HepG2 (cell line): Measurements from ENCODE around the gene DOCK9. TPM values are rescaled to one million over a fixed set of nuclear protein-coding genes. Genes with fewer than 3 reads are reported as not detected.

ENCODE experiments used
- ATAC-seq: fragments of 200-7000 bp; cut with Tn5 transposase; 3 replicates; pipeline ENCODE4 v1.9.1; 2020; ENCODE audit warnings: mild to moderate bottlenecking, moderate library complexity
- BruUV-seq: library from RNA; stranded (reverse); fragments of 400-500 nt; replicated peaks from 2 replicates; lab custom pipeline; 2021; lab: Mats Ljungman, UMichigan
- CTCF ChIA-PET: fragments of 300-600 bp; formaldehyde crosslinking; extraction: SDS; loops from one replicate; lab custom pipeline; 2021; ENCODE audit warnings: low total read pairs, inconsistent platforms, low intra/inter-chr PET ratio; lab: Yijun Ruan, JAX
- POLR2A ChIA-PET: fragments of 350-600 bp; sonication (Branson Sonifier 250); formaldehyde crosslinking; loops from one replicate; lab custom pipeline; 2020; ENCODE audit warnings: antibody characterized with exemption, inconsistent platforms; lab: Yijun Ruan, JAX
- DNase-seq: peaks from one replicate; pipeline ENCODE4 v3.0.0-alpha.2; 2015; ENCODE audit warnings: low spot score
- FAIRE-seq: peaks from 3 replicates; lab custom pipeline; 2011; peaks lifted over from hg19 to GRCh38; lab: Jason Lieb, UNC
- H2AFZ ChIP-seq: one replicate; pipeline ENCODE4 v1.6.1; 2011; ENCODE audit warnings: low read length, inconsistent platforms
- H3K27ac ChIP-seq: fragments of 300-600 bp; 3 replicates; pipeline ENCODE4 v1.8.0; 2011; ENCODE audit warnings: mixed run types, mild to moderate bottlenecking, mixed read lengths, low read length, inconsistent platforms; ENCODE audit not compliant: insufficient read depth; ENCODE audit errors: extremely low read length
- H3K27me3 ChIP-seq, 2 experiments: fragments of 200-600 bp in 1 of 2; 2 replicates in 1 of 2; 3 replicates in 1 of 2; pipeline versions ENCODE4 v1.6.0 to v1.8.0; 2011; ENCODE audit warnings: low read length in 2 of 2, mild to moderate bottlenecking in 2 of 2, moderate library complexity in 2 of 2, inconsistent platforms in 1 of 2; ENCODE audit not compliant: insufficient read depth in 2 of 2, control insufficient read depth in 1 of 2
- H3K36me3 ChIP-seq, 2 experiments: fragments of 200-600 bp in 1 of 2; replicated peaks in 1 of 2; 2 replicates in 1 of 2; 3 replicates in 1 of 2; pipeline versions ENCODE4 v1.5.1 to v1.8.0; 2011; ENCODE audit warnings: low read length in 2 of 2, inconsistent platforms in 1 of 2; ENCODE audit not compliant: insufficient read depth in 2 of 2, control insufficient read depth in 1 of 2
- H3K4me1 ChIP-seq: 2 replicates; pipeline ENCODE4 v1.5.1; 2012; ENCODE audit warnings: low read length, inconsistent platforms; ENCODE audit not compliant: insufficient read depth
- H3K4me2 ChIP-seq: 2 replicates; pipeline ENCODE4 v1.6.0; 2011; ENCODE audit warnings: low read depth, low read length, inconsistent platforms
- H3K4me3 ChIP-seq, 3 experiments: fragments of 200-600 bp in 1 of 3; sonication (generic), shearing (Covaris generic) in 1 of 3; replicated peaks in 1 of 3; 2 replicates each; pipeline ENCODE4 v1.5.1; 2011 to 2016; ENCODE audit warnings: low read length in 3 of 3, inconsistent platforms in 2 of 3, low read depth in 2 of 3, mild to moderate bottlenecking in 2 of 3, control low read depth in 1 of 3, mixed read lengths in 1 of 3; ENCODE audit not compliant: insufficient read depth in 1 of 3
- H3K79me2 ChIP-seq: one replicate; pipeline ENCODE4 v1.6.1; 2011; ENCODE audit warnings: low read length, inconsistent platforms; ENCODE audit not compliant: insufficient read depth
- H3K9ac ChIP-seq: 2 replicates; pipeline ENCODE4 v1.6.0; 2011; ENCODE audit warnings: mild to moderate bottlenecking, low read depth, low read length, inconsistent platforms; ENCODE audit not compliant: insufficient read depth
- H3K9me3 ChIP-seq: 2 replicates; pipeline ENCODE4 v1.5.1; 2012; ENCODE audit warnings: mild to moderate bottlenecking, low read length
- H4K20me1 ChIP-seq: 2 replicates; pipeline ENCODE4 v1.6.0; 2011; ENCODE audit warnings: inconsistent platforms, mild to moderate bottlenecking, low read length, moderate library complexity; ENCODE audit not compliant: insufficient read depth
- CHD4 ChIP-seq: fragments of 200-600 bp; sonication (generic); IDR thresholded peaks from 2 replicates; pipeline ENCODE4 v1.7.0; 2017; ENCODE audit warnings: mild to moderate bottlenecking, low read length, borderline replicate concordance
- MBNL3 ChIP-seq: fragments of 250-450 bp; sonication (Bioruptor Pico); conservative IDR thresholded peaks from 2 replicates; pipeline ENCODE4 v1.8.0; 2022; ENCODE audit warnings: mild to moderate bottlenecking, inconsistent platforms
- PHF21A ChIP-seq: sonication (generic); formaldehyde crosslinking; IDR thresholded peaks from 2 replicates; pipeline ENCODE4 v1.5.0; 2020; ENCODE audit warnings: mild to moderate bottlenecking, missing genetic modification reagents
- ZNF101 ChIP-seq: sonication (generic); formaldehyde crosslinking; IDR thresholded peaks from 2 replicates; pipeline ENCODE4 v1.4.0; 2020; ENCODE audit warnings: mild to moderate bottlenecking, low read depth, missing genetic modification reagents, borderline replicate concordance
- ZNF292 ChIP-seq: sonication (generic); formaldehyde crosslinking; IDR thresholded peaks from 2 replicates; pipeline ENCODE4 v1.8.1; 2022; ENCODE audit warnings: mild to moderate bottlenecking, low read depth, missing genetic modification reagents, borderline replicate concordance
- ZNF3 ChIP-seq: IDR thresholded peaks from 2 replicates; pipeline ENCODE4 v1.7.0; 2017; ENCODE audit warnings: inconsistent platforms
- WGBS: methylation state at CpG from one replicate; pipeline ENCODE4 v1.1.6; 2017; ENCODE audit warnings: low lambda C conversion rate; 5-methylcytosine and 5-hydroxymethylcytosine counted together
- in situ Hi-C: cut with HindIII; loops from 2 replicates; pipeline ENCODE4 v1.10.0; 2017; ENCODE audit warnings: low pct_unique_long_range_greater_than_20kb; ENCODE audit not compliant: extremely low pct_ligation_motif_present
- intact Hi-C: fragments of 100-400 bp; cut with micrococcal nuclease; formaldehyde crosslinking; loops from one replicate; pipeline ENCODE4 v1.10.0; 2022; ENCODE audit not compliant: unreplicated experiment
- polyA plus RNA-seq, 8 experiments: library from polyadenylated mRNA; depleted of rRNA in 3 of 8; stranded (reverse) in 7 of 8; unstranded in 1 of 8; fragments of >200 nt; fragmentation: Illumina TruSeq in 4 of 8; extraction: Trizol in 4 of 8; gene quantifications; 2 replicates each; pipeline versions ENCODE4 v1.2.1 to v1.2.3, GENCODE V29; 2011 to 2016; ENCODE audit warnings: low read depth in 4 of 8, missing spikeins in 1 of 8, mixed read lengths in 1 of 8; ENCODE audit not compliant: insufficient read depth in 1 of 8
- total RNA-seq, 5 experiments: library from RNA; depleted of rRNA; stranded (reverse); fragments of >200 nt; fragmentation: Illumina TruSeq; extraction: Trizol; gene quantifications; 2 replicates each; pipeline ENCODE4 v1.2.3, GENCODE V29; 2016; ENCODE audit warnings: low read depth in 1 of 5
- TF ChIP-seq, protein P1 (sequence below): sonication (generic); formaldehyde crosslinking; IDR thresholded peaks from 2 replicates; pipeline ENCODE4 v1.4.0; 2020; ENCODE audit warnings: missing genetic modification reagents, borderline replicate concordance
- TF ChIP-seq, protein P2 (sequence below): sonication (generic); formaldehyde crosslinking; IDR thresholded peaks from 2 replicates; pipeline ENCODE4 v1.5.0; 2020; ENCODE audit warnings: mild to moderate bottlenecking, low read depth, missing genetic modification reagents, borderline replicate concordance
- TF ChIP-seq, protein P3 (sequence below): sonication (generic); formaldehyde crosslinking; IDR thresholded peaks from 2 replicates; pipeline ENCODE4 v1.5.1; 2020; ENCODE audit warnings: missing genetic modification reagents, mild to moderate bottlenecking, borderline replicate concordance

Gene DOCK9
- total and polyA plus RNA-seq, 2 of the 13 experiments (the other 11 are each of a cell fraction or from before 2014, with no cell fraction given) = 0.44 to 0.97 TPM

DNA sequence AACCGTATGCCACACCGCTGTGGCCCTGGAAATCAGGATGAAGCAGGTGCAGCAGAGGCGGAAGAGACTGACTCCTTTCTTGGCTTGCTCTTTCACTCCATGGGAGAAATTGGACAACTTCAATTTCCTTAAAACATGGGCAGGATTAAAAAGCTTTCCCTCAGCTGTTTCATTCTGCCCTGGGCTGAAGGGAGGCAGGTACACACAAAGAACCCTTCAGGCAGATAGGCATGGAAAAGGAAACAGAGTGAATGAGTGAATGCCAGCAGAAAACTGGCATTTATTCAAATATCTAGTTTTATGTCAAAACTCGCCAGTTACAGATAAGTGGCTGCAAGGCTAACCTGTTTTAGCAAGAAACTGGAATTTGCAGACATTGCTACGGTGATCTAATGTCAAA, 154.4 kb downstream of the DOCK9 start:
- FAIRE-seq = no peak
- Histone ChIP-seq H3K4me3 (no peak overlapping the region), H3K9ac (no peak overlapping the region), H3K4me1 (peaks cover 27% of the 10 kb centered on the region), H3K36me3 (no peaks in the 10 kb centered on the region), H3K9me3 (no peaks in the 10 kb centered on the region), H3K27ac (no peak overlapping the region), H3K4me2 (no peak overlapping the region), H3K27me3 (no peaks in the 10 kb centered on the region), H4K20me1 (no peaks in the 10 kb centered on the region), H2AFZ (no peak overlapping the region), H3K79me2 (no peaks in the 10 kb centered on the region)
- intact Hi-C loops (no loop called here), in situ Hi-C loops (no loop called here)
- ChIA-PET POLR2A (no interaction called here), CTCF (no interaction called here)
- DNase-seq = no peak
- no TSS peak for BruUV-seq
- no peak for TF ChIP-seq ZNF101 (CRISPR knock-in tag)
- TF ChIP-seq, protein P1, sequence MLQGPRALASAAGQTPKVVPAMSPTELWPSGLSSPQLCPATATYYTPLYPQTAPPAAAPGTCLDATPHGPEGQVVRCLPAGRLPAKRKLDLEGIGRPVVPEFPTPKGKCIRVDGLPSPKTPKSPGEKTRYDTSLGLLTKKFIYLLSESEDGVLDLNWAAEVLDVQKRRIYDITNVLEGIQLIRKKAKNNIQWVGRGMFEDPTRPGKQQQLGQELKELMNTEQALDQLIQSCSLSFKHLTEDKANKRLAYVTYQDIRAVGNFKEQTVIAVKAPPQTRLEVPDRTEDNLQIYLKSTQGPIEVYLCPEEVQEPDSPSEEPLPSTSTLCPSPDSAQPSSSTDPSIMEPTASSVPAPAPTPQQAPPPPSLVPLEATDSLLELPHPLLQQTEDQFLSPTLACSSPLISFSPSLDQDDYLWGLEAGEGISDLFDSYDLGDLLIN = no peak
- TF ChIP-seq, protein P2, sequence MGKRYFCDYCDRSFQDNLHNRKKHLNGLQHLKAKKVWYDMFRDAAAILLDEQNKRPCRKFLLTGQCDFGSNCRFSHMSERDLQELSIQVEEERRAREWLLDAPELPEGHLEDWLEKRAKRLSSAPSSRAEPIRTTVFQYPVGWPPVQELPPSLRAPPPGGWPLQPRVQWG (CRISPR knock-in tag) = no peak
- no peak for TF ChIP-seq PHF21A
- no peak for TF ChIP-seq MBNL3 (CRISPR knock-in tag)
- no peak for TF ChIP-seq CHD4
- no peak for TF ChIP-seq ZNF3 (CRISPR knock-in tag)
- no peak for TF ChIP-seq ZNF292
- TF ChIP-seq, protein P3, sequence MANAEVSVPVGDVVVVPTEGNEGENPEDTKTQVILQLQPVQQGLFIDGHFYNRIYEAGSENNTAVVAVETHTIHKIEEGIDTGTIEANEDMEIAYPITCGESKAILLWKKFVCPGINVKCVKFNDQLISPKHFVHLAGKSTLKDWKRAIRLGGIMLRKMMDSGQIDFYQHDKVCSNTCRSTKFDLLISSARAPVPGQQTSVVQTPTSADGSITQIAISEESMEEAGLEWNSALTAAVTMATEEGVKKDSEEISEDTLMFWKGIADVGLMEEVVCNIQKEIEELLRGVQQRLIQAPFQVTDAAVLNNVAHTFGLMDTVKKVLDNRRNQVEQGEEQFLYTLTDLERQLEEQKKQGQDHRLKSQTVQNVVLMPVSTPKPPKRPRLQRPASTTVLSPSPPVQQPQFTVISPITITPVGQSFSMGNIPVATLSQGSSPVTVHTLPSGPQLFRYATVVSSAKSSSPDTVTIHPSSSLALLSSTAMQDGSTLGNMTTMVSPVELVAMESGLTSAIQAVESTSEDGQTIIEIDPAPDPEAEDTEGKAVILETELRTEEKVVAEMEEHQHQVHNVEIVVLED (CRISPR knock-in tag) = no peak
- ATAC-seq = no peak
- 92% methylated on average over 5 of the region's 5 CpGs for WGBS
